GM18873 (cell line): Measurements from ENCODE around the gene YPEL1.
"Not testable (repeated sequence)": the region's sequence is repeated elsewhere in the genome, so short reads cannot be mapped to it uniquely, and the experiment has no call there.

Source experiments
- ATAC-seq: cut with Tn5 transposase; IDR thresholded peaks from one replicate; pipeline ENCODE4 v1.9.1; 2021; ENCODE audit warnings: mild to moderate bottlenecking, moderate library complexity, moderate number of reproducible peaks; ENCODE audit not compliant: unreplicated experiment, low FRiP score

The YPEL1 gene

DNA sequence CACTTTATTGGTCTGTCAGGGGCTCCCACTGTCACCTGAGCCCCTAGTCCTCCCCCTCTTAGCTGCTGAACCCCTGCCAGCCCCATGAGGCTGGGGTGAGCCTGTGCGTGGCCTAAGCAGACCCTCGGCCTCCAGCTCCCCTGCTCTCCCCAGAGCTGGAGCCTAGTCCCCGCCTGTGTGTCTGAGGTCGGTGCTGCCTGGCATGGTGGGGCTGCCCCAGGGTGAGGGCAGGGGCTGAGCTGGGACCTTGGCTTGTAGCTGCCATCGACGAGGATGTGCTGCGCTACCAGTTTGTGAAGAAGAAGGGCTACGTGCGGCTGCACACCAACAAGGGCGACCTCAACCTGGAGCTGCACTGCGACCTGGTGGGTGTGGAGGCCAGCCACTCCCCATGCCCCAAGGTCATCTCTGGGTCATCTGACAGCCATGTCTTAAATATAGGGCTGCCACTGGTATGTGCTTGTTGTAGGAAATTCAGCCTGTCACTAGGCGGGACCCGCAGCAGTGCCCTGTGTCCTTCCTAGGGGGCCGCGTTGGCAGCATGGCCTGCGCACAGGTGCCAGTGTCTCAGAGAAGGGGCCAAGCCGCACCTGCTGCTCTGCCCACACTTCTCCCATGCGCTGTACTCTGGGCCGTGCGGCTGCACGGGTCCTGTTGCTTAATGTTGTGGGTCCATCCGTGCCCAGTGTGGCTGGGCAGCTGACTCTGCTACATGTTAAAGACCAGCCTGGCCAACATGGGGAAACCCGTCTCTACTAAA is 48.8 kb downstream of the YPEL1 start:
- ATAC-seq: no peak

DNA sequence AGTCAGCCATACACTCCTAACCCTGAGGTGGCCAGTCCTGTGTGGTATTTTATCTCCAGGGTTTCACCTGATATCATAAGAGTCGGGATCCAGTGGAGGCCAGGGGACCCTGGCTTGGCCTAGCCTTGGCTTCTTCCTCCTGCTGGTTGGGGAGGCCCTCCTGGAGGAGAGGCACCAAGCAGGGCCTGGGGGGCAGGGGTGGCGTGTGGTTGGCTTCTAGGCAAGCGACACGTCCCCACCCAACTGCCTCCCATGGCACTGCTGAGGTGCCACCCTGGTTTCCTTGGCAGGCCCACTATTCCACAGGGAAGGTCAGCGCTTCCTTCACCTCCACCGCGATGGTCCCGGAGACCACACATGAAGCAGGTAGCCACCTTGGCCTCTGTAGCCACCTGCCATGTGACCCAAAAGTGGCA is 49.4 kb downstream of the YPEL1 start:
- no peak for ATAC-seq

DNA sequence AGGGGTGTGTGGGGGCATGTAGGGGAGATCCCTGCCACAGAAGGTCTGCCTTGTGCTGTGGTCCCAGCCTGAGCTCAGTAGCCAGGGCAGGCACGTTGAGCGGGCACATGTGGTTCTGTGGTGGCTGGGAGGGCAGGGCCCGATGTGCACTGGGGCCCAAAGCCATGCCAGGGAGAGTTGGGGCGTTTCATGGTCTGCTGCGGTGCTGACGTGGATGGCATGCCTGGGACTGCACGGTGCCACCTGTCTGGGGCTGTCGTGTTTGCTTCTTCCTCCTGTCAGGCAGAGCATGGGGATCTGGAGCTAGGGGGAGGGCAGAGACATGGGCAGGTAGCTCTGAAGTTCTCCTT is 50.5 kb downstream of the YPEL1 start:
- ATAC-seq: no peak

DNA sequence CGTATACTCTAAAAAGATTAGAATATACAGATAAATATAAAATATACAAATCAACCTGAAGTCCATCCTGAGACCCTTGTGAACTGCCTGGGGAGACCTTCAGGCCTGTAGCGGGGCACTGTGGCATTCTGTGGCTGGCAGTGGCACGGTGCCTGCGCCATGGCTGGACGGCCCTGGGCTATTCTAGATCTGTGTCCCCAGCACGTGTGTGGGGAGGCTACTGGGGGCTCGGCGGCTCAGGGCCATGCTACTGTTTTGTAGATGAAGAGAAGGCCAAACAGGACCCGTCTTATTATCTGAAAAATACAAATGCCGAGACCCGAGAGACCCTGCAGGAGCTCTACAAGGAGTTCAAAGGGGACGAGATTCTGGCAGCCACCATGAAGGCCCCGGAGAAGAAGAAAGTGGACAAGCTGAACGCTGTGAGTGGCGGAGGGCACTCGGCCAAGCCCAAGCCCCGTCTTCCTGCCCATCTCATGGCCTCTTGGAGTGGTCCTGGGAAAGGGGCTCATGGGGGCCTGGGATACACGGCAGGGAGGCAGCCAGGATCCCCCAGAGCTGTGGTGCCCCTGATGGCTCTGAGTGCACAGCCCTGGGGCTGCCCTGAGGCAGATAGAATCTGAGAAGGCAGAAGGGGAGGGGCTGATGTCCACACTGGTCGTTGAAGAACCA is 51.0 kb downstream of the YPEL1 start:
- no peak for ATAC-seq

DNA sequence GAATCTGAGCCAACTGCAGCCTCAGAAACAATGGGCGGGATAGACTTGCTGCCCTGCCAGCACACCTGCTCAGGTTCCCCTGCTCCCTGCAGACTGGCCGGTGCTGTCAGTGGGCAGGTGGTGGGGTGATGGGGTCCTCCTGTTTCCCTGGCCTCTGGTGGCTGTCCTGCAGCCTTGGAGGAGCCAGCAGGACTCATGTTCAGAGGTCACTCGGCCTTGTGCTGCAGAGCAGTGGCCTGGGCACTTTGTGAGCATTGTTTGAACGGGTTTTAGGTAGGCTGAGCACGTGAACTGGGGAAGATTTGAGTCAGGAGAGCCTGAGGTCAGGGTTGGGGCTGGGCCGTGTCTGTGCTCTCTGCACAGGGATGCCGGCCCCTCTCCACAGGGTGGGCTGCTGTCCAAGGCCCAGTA is 52.2 kb downstream of the YPEL1 start:
- ATAC-seq: no peak

DNA sequence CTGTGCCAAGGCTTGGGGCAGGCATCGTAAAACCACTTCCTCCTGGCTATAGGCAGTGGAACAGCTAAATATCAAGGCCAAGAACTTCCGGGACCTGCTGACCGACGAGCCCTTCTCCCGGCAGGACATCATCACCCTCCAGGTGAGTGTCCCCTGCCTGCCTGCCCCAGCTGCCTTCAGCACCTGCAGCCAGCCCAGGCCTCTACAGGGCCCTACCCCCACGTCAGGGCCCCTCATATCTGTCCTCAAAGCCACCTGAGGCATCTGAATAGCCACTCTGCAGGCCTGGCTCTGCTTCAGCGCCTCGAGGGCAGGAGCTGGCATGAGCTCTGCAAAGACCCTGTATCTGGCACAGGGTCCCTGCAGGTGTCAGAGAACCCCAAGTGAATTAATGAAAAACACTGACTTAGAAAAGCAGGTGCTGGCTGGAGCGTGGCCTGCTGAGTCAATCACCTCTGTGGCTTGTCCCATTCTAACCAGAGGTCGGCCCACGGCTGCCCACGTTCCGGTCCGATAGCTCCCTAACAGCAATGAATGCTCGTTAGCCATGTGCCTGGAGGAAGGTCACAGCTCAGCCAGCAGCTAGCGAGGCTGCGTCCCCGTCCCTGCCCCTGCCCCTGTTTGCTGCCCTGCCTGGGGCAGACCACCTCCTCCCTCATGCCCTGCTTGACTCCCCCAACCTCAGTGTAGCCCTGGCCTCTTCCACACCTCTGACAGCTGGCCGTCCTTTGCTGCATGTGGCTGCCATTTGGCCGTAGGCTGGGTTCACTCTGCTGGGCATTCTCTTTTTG is 53.0 kb downstream of the YPEL1 start:
- no peak for ATAC-seq

DNA sequence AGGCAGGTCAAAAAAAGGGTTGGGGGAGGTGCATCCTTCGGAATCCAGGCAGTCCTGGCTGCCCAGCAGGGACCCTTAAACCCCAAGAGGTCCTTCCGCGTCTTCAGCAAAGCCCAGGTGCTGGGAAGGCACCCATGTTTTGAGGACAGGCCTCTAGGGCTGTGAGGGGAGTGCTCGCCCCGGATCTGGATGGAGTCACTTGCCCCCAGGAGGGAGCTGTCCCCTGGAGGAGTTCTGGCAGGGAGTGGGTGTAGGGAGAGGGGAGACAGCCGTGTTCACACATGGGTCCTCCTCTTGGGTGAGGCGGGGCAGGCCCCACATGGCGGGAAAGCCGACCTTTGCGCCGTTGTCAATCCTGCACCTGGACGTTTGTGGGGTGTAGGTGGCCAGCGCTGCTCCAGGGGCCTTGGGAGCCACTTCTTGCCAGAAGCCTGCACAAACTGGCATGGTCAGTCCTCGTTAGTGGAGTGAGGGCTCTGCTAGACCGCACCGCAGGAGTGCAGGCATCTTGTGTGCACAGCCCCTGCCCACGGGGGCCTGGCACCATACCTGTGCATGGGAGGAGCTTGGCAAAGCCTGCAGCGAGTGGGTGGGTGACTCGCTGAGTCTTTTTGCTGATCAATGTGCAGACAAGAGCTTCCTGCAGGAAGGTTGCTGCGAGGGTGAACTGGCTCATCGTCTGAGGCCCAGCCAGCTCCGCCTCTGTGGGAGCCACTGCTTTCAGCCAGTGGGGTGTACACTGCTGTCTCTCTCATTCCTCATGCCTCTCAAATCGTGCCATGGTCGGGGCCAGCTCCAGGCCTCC is 53.8 kb downstream of the YPEL1 start:
- no peak for ATAC-seq

DNA sequence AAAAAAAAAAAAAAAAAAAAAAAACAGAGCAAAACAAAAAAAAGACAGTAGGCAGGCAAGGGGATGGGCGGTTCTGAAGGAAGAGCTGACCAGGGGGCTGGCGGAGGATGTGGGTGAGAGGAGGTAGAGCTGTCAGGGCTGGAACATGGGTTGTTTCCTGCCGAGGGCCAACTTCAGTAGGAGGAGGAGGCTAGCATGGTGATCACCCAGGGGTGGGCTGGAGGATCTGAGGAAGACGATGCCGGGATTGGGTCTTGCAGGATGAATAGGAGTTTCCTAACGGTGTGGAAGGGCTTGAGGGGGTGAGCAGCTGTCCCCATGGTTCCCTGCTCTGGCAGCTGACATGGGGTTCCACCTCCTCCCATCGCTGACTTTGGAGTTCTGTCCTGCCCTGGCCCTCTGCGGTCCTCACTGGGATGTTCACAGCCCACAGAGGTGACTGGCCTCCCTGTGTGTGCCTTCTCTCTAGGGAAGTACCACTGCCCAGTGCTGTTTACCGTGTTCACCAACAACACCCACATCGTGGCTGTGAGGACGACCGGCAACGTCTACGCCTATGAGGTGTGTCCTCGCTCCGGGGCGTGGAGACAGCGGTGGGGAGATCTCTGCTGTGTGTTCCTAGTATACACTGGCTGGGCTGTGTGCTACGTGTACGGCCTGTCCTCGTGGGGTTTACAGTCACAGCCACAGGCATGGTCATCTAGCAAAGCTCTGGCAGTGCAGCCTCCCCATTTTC is 54.6 kb downstream of the YPEL1 start:
- ATAC-seq: no peak

DNA sequence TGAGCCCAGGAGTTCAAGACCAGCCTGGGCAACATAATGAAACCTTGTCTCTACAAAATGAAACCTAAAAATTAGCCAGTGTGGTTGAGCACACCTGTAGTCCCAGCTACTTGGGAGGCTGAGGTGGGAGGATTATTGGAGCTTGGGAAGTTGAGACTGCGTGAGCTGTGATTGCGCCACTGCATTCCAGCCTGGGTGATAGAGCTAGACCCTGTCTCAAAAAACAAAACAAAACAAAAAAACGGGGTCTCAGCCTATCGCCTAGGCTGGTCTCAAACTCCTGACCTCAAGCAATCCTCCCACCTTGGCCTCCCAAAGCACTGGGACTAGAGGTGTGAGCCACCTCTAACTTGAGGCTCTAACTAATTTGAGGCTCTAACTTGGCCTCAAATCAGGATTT is 56.2 kb downstream of the YPEL1 start:
- ATAC-seq: no peak

DNA sequence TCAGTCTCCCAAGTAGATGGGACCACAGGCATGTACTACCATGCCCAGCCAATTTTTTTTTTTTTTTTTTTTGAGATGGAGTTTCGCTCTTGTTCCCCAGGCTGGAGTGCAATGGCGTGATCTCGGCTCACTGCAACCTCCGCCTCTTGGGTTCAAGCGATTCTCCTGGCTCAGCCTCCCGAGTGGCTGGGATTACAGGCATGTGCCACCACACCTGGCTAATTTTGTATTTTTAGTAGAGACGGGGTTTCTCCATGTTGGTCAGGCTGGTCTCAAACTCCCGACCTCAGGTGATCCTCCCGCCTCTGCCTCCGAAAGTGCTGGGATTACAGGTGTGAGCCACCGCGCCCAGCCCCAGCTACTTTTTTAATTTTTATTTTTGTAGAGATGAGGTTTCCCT is 56.8 kb downstream of the YPEL1 start:
- ATAC-seq: not testable (repeated sequence)

DNA sequence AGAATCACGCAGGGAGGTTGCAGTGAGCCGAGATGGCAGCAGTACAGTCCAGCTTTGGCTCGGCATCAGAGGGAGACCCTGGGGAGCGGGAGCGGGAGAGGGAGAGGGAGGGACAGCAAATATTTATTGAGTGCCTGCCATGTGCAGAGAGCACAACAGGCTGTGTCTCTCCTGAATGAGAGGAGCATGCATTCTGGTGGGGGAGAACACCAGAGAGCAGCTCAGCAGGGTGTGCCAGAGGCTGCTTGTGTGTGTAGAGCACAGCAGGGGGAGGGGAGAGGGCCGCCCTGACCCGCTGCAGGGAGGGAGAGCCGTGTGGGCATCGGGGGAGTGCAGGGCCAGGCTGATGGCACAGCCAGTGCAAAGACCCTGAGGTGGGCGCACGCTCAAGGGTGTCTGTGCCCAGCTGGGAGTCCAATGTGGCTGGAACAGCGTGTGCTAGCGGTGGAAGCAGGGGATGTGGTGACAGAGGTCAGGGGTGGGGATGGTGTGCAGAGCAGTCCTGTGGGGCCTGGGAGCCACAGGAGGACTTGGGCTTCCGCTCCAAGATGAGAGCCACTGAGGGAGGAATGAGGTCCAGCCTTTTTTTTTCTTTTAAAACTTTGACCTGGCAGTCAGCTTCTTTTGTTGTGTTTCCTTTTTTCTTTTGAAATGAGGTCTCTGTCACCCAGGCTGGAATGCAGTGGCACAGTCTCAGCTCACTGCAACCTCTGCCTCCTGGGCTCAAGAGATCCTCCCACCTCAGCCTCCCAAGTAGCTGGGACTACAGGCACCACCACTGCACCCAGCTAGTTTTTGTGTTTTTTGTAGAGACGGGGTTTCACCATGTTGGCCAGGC is 57.8 kb downstream of the YPEL1 start:
- ATAC-seq: no peak

DNA sequence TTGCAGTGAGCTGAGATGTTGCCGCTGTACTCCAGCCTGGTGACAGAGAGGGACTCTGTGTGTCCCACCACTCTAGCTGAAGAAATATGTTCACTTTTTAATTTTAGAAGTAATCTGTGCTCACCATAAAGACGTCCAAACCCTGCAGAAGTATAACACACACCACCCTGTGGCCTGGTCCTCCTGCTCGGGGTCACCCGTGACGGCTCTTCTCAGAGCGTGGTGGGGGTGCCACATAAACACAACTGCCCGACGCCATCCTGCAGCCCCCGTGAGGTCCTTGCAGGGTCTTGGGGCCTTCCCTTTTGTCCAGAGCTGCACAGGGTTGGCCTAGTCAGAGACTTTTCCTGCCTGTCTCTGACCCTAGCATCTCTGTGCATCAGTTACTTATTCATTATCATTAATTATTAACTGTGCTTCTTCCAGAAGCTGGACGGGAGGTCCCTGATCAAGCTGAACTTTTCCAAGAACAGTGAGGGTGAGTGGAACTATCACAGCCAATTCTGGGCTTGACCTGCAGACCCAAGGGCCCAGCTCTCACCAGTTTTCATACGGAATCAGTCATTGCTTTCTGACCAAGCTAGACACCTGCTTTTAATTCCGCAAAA is 60.9 kb downstream of the YPEL1 start:
- ATAC-seq: no peak

DNA sequence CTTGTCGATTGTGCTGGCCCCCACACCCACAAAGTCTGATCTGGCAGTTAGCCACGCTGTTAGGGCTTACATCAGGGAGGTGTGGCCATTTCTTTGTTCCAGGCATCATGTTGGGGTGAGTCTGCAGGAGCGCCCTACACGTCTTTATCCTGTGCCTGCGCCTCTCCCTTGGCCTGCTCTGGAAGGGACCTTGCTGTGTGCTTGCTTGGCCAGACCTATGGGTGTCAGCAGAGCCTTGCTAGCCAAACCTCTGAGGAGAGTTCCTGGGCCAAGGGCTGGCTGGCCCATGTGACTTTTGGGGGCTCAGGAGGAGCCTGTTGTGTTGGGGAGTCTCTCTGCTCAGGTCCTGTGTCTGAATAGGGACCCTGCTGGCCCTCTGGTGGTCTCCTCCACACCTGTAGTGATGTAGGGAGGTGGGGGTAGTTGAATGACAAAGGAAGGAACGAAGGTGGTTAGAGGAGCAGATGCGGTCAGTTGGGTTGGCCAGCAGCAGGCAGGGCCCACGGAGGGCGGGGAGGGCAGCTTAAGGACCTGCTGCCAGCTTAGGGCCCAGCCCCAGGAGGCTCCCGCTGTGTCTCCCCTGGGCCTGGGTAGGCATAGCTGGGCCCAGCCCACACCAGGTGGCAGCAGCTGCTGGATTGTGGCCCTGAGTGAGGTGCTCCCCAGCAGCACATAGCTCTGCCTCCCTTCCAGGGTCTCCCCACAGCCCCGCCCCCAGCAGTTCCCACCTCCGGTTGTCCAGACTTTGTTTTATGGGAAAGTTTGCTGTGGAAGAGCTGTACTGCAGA is 61.9 kb downstream of the YPEL1 start:
- ATAC-seq: no peak

DNA sequence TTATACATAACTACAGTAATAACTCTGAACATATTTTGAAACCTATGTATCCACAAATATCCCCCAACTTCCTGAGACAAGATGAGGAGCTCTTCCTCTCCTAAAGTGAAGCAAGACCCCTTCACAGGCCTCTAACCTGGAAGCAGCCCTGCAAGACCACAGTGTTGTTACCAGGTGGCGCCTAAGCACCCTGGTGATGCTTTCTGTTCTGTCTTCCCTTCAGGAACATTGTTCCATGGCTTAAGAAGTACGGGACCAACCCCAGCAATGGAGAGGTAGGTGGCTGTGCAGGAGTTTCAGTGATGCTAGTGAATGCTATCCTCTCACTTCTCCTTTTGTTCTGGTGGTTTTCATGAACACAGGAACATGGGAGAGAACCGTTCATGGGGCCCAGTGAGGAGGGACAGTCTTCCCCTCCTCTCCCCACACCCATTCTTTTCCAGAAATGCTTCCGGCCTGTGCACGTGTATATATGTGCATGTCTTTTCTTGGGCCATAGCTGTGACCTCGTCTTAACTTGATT is 63.4 kb downstream of the YPEL1 start:
- no peak for ATAC-seq

DNA sequence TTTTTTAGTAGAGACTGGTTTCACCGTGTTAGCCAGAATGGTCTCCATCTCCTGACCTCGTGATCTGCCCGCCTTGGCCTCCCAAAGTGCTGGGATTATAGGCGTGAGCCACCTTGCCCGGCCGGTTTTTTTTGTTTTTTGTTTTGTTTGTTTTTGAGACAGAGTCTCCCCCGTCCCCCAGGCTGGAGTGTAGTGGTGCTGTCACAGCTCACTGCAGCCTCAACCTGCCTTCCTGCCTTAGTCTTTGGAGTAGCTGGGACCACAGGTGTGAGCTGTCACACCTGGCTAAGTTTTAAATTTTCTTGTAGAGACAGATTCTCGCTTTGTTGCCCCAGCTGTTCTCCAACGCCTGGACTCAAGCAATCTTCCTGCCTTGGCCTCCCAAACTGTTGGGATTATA is 66.6 kb downstream of the YPEL1 start:
- ATAC-seq: no peak

DNA sequence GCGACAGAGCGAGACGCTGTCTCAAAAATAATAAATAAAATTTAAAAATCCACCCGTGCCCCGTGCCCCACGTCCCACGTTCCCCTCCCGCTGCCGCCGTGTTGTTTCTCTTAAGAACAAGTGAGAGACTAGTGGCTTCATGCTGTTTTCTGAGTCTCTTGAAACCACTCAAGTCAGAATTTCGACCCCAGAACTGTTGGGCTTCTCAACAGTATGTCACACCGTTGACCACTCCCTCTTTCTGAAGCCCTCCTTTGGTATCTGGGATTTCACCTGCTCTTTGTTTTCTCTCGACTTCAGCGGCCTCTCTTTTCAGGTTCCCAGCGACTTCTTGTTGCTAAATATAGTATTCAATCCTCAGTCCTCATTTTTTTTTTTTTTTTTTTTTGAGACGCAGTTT is 68.8 kb downstream of the YPEL1 start:
- no peak for ATAC-seq

DNA sequence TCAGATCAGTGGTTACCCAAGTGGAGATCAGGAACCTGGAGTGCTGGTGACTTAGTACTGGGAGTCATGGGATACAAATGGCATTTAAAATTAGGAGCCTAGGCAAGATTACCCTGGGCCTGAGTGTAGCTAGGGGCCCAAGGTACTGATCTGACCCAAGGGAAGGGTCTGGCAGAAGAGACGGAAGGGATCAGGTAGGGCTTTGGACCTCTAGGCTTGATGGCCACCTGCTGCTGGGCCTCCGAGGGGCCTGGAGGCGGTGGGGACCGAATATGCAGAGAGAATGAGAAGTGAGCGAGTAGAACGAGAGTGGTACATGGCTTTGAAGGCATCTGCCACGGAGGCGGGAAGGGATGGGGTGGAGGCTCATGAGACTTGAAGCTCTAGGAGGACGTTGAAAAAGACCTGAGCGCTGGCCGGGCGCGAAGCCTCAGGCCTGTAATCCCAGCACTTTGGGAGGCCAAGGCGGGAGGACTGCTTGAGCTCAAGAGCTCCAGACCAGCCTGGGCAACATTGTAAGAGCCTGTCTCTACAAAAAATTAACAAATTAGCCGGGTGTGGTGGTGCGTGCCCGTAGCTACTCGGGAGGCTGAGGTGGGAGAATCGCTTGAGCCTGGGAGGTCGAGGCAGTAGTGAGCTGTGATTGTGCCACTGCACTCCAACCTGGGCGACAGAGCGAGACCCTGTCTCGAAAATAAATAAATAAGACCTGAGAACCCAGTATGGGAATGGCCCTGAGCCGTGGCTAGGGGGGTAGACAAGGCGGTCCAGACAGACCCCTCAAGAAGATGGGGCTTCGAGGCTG is 70.3 kb downstream of the YPEL1 start:
- no peak for ATAC-seq
